ENCODE measurements around the gene DCTN4. TPM values are rescaled to one million over a fixed set of nuclear protein-coding genes. Genes with fewer than 3 reads are reported as not detected.

Gene DCTN4
- total RNA-seq, 3 donors from 2014 or later = 68.5 to 99.5 (median 83.4) TPM

- intact Hi-C loops (cut with DNase I; ENCODE audit: low total_unique reads) = loop anchor here (2.0 kb wide), 1 partner anchor 75 kb away; no protein-coding TSS in a partner anchor
- no peaks in the 10 kb centered on the region for H3K36me3 ChIP-seq
- H3K27me3 ChIP-seq = no peaks in the 10 kb centered on the region
- peak overlapping the region; percentile 45 to 72 for H3K27ac ChIP-seq
- DNase-seq (ENCODE audit: low spot score in 2 of 2) = no peak
- H3K4me1 ChIP-seq = peaks cover 9 to 16% of the 10 kb centered on the region in 2 donors
- H3K9me3 ChIP-seq = no peaks in the 10 kb centered on the region
- H3K4me3 ChIP-seq = peak overlapping the region; percentile 44 to 82 (median 52)
- TF ChIP-seq POLR2AphosphoS5 (IDR thresholded peaks at IDR 0.05) (peak in 1 of 3 donors; percentile 7), POLR2A (IDR thresholded peaks at IDR 0.05) (no peak)
Observed at GRCh38 chr5:150671509-150672236, 87.1 kb downstream of the DCTN4 start.

GRCh38 chr5:150670948-150671310 lies 87.9 kb downstream of the DCTN4 start:
- Histone ChIP-seq H3K36me3 (no peaks in the 10 kb centered on the region), H3K4me1 (peaks cover 9 to 16% of the 10 kb centered on the region in 2 donors), H3K27ac (peak overlapping the region in 1 of 2 donors; percentile 38), H3K27me3 (no peaks in the 10 kb centered on the region), H3K4me3 (no peak overlapping the region), H3K9me3 (no peaks in the 10 kb centered on the region)
- TF ChIP-seq CTCF (IDR thresholded peaks at IDR 0.05) (no peak), POLR2A (IDR thresholded peaks at IDR 0.05) (no peak), POLR2AphosphoS5 (IDR thresholded peaks at IDR 0.05) (no peak)
- DNase-seq (ENCODE audit: low spot score in 2 of 2) = peak in 1 of 2 donors; percentile 7
- intact Hi-C loops (cut with DNase I; ENCODE audit: low total_unique reads) = loop anchor here (2.0 kb wide), 1 partner anchor 74 kb away; no protein-coding TSS in a partner anchor

GRCh38 chr5:150670275-150670947 lies 88.4 kb downstream of the DCTN4 start:
- DNase-seq (ENCODE audit: low spot score in 2 of 2) = peak in 1 of 2 donors; percentile 3
- no peaks in the 10 kb centered on the region for H3K9me3 ChIP-seq
- no peak overlapping the region for H3K27ac ChIP-seq
- H3K27me3 ChIP-seq = no peaks in the 10 kb centered on the region
- peaks cover 9 to 16% of the 10 kb centered on the region in 2 donors for H3K4me1 ChIP-seq
- TF ChIP-seq CTCF (IDR thresholded peaks at IDR 0.05) = no peak
- no peak for TF ChIP-seq POLR2A (IDR thresholded peaks at IDR 0.05)
- no peak for TF ChIP-seq POLR2AphosphoS5 (IDR thresholded peaks at IDR 0.05)
- no peaks in the 10 kb centered on the region for H3K36me3 ChIP-seq
- intact Hi-C loops (cut with DNase I; ENCODE audit: low total_unique reads) = loop anchor here (2.0 kb wide), 1 partner anchor 74 kb away; no protein-coding TSS in a partner anchor
- no peak overlapping the region for H3K4me3 ChIP-seq

- no peak overlapping the region for H3K27ac ChIP-seq
- TF ChIP-seq POLR2AphosphoS5 (IDR thresholded peaks at IDR 0.05) = no peak
- no peak for TF ChIP-seq POLR2A (IDR thresholded peaks at IDR 0.05)
- no peak for TF ChIP-seq CTCF (IDR thresholded peaks at IDR 0.05)
- DNase-seq (ENCODE audit: low spot score in 2 of 2) = peak in 1 of 2 donors; percentile 10
- H3K9me3 ChIP-seq = no peaks in the 10 kb centered on the region
- intact Hi-C loops (cut with DNase I; ENCODE audit: low total_unique reads) = no loop called here
- H3K4me1 ChIP-seq = no peaks in the 10 kb centered on the region
- H3K27me3 ChIP-seq = no peaks in the 10 kb centered on the region
- H3K4me3 ChIP-seq = no peak overlapping the region
- no peaks in the 10 kb centered on the region for H3K36me3 ChIP-seq
Observed at GRCh38 chr5:150665044-150665443, 93.8 kb downstream of the DCTN4 start.

GRCh38 chr5:150663936-150664335 lies 94.9 kb downstream of the DCTN4 start:
- no peaks in the 10 kb centered on the region for H3K9me3 ChIP-seq
- H3K4me3 ChIP-seq = no peak overlapping the region
- intact Hi-C loops (cut with DNase I; ENCODE audit: low total_unique reads) = no loop called here
- H3K4me1 ChIP-seq = no peaks in the 10 kb centered on the region
- H3K36me3 ChIP-seq = no peaks in the 10 kb centered on the region
- TF ChIP-seq POLR2A (IDR thresholded peaks at IDR 0.05) (no peak), CTCF (IDR thresholded peaks at IDR 0.05) (no peak), POLR2AphosphoS5 (IDR thresholded peaks at IDR 0.05) (no peak)
- no peaks in the 10 kb centered on the region for H3K27me3 ChIP-seq
- H3K27ac ChIP-seq = no peak overlapping the region
- no peak for DNase-seq (ENCODE audit: low spot score in 2 of 2)

Measured in breast epithelium (tissue), 4 donors.